ENCODE results near the gene EXOSC7.
"Not testable (repeated sequence)": the region's sequence is repeated elsewhere in the genome, so short reads cannot be mapped to it uniquely, and the experiment has no call there.

Gene EXOSC7

GRCh38 chr3:44981220-44981619 lies 5.2 kb downstream of the EXOSC7 start:
- TF ChIP-seq POLR2AphosphoS5 (IDR thresholded peaks at IDR 0.05; ENCODE audit: borderline replicate concordance, low read depth, low read length) (no peak), EZH2 (IDR thresholded peaks at IDR 0.05) (no peak), FOXP2 (optimal IDR thresholded peaks at IDR 0.05; ENCODE audit: control extremely low read depth, extremely low read length, insufficient read depth) (no peak)
- Histone ChIP-seq H3K9ac (ENCODE audit: insufficient read length) (no peak overlapping the region), H3K4me3 (no peak overlapping the region), H3K36me3 (ENCODE audit: insufficient read depth, low read length) (peaks cover 9% of the 10 kb centered on the region; the same call in 1 of the 2 replicates), H3K9me3 (ENCODE audit: low read depth, low read length) (no peaks in the 10 kb centered on the region), H3K27ac (no peak overlapping the region)
- no peak for DNase-seq (ENCODE audit: low read depth, low spot score)

GRCh38 chr3:44981751-44982150 lies 5.7 kb downstream of the EXOSC7 start:
- DNase-seq (ENCODE audit: low read depth, low spot score): no peak
- Histone ChIP-seq H3K36me3 (ENCODE audit: insufficient read depth, low read length) (peaks cover 9% of the 10 kb centered on the region; the same call in 1 of the 2 replicates), H3K27ac (no peak overlapping the region), H3K9me3 (ENCODE audit: low read depth, low read length) (no peaks in the 10 kb centered on the region), H3K4me3 (no peak overlapping the region), H3K9ac (ENCODE audit: insufficient read length) (no peak overlapping the region)
- TF ChIP-seq POLR2AphosphoS5 (IDR thresholded peaks at IDR 0.05; ENCODE audit: borderline replicate concordance, low read depth, low read length): no peak
- no peak for TF ChIP-seq EZH2 (IDR thresholded peaks at IDR 0.05)
- no peak for TF ChIP-seq FOXP2 (optimal IDR thresholded peaks at IDR 0.05; ENCODE audit: control extremely low read depth, extremely low read length, insufficient read depth)

GRCh38 chr3:44982817-44983216 lies 6.8 kb downstream of the EXOSC7 start:
- Histone ChIP-seq H3K9ac (ENCODE audit: insufficient read length) (no peak overlapping the region), H3K4me3 (no peak overlapping the region), H3K27ac (no peak overlapping the region), H3K9me3 (ENCODE audit: low read depth, low read length) (no peaks in the 10 kb centered on the region), H3K36me3 (ENCODE audit: insufficient read depth, low read length) (peaks cover 9% of the 10 kb centered on the region; the same call in 1 of the 2 replicates)
- TF ChIP-seq EZH2 (IDR thresholded peaks at IDR 0.05) (no peak), FOXP2 (optimal IDR thresholded peaks at IDR 0.05; ENCODE audit: control extremely low read depth, extremely low read length, insufficient read depth) (no peak), POLR2AphosphoS5 (IDR thresholded peaks at IDR 0.05; ENCODE audit: borderline replicate concordance, low read depth, low read length) (no peak)
- no peak for DNase-seq (ENCODE audit: low read depth, low spot score)

- no peak overlapping the region for H3K27ac ChIP-seq
- TF ChIP-seq POLR2AphosphoS5 (IDR thresholded peaks at IDR 0.05; ENCODE audit: borderline replicate concordance, low read depth, low read length) (no peak), FOXP2 (optimal IDR thresholded peaks at IDR 0.05; ENCODE audit: control extremely low read depth, extremely low read length, insufficient read depth) (no peak), EZH2 (IDR thresholded peaks at IDR 0.05) (no peak)
- H3K9ac ChIP-seq (ENCODE audit: insufficient read length): no peak overlapping the region
- H3K4me3 ChIP-seq: no peak overlapping the region
- peaks cover 9% of the 10 kb centered on the region; the same call in 1 of the 2 replicates for H3K36me3 ChIP-seq (ENCODE audit: insufficient read depth, low read length)
- DNase-seq (ENCODE audit: low read depth, low spot score): no peak
- H3K9me3 ChIP-seq (ENCODE audit: low read depth, low read length): no peaks in the 10 kb centered on the region
Measured at GRCh38 chr3:44983484-44983941, 7.5 kb downstream of the EXOSC7 start.

GRCh38 chr3:44984335-44984734 lies 8.3 kb downstream of the EXOSC7 start:
- Histone ChIP-seq H3K4me3 (no peak overlapping the region), H3K27ac (no peak overlapping the region), H3K9ac (ENCODE audit: insufficient read length) (no peak overlapping the region), H3K9me3 (ENCODE audit: low read depth, low read length) (no peaks in the 10 kb centered on the region), H3K36me3 (ENCODE audit: insufficient read depth, low read length) (peaks cover 9% of the 10 kb centered on the region; the same call in 1 of the 2 replicates)
- DNase-seq (ENCODE audit: low read depth, low spot score): no peak
- TF ChIP-seq POLR2AphosphoS5 (IDR thresholded peaks at IDR 0.05; ENCODE audit: borderline replicate concordance, low read depth, low read length): no peak
- no peak for TF ChIP-seq EZH2 (IDR thresholded peaks at IDR 0.05)
- no peak for TF ChIP-seq FOXP2 (optimal IDR thresholded peaks at IDR 0.05; ENCODE audit: control extremely low read depth, extremely low read length, insufficient read depth)

- not testable (repeated sequence) for H3K9me3 ChIP-seq (ENCODE audit: low read depth, low read length); DNase-seq (ENCODE audit: low read depth, low spot score); H3K4me3 ChIP-seq; H3K9ac ChIP-seq (ENCODE audit: insufficient read length); H3K27ac ChIP-seq
- peaks cover 24% of the 10 kb centered on the region; the same call in 1 of the 2 replicates for H3K36me3 ChIP-seq (ENCODE audit: insufficient read depth, low read length)
Measured at GRCh38 chr3:44986330-44986729, 10.3 kb downstream of the EXOSC7 start.

- H3K36me3 ChIP-seq (ENCODE audit: insufficient read depth, low read length): peaks cover 27% of the 10 kb centered on the region; the same call in 1 of the 2 replicates
- H3K9me3 ChIP-seq (ENCODE audit: low read depth, low read length): no peaks in the 10 kb centered on the region
- no peak for TF ChIP-seq FOXP2 (optimal IDR thresholded peaks at IDR 0.05; ENCODE audit: control extremely low read depth, extremely low read length, insufficient read depth)
- H3K27ac ChIP-seq: peak overlapping the region; percentile 46; the same call in 1 of the 2 replicates
- DNase-seq (ENCODE audit: low read depth, low spot score): no peak
- no peak overlapping the region for H3K9ac ChIP-seq (ENCODE audit: insufficient read length)
- H3K4me3 ChIP-seq: no peak overlapping the region
Measured at GRCh38 chr3:44987332-44987731, 11.3 kb downstream of the EXOSC7 start.

- Histone ChIP-seq H3K9ac (ENCODE audit: insufficient read length) (no peak overlapping the region), H3K36me3 (ENCODE audit: insufficient read depth, low read length) (peaks cover 30% of the 10 kb centered on the region; the same call in 1 of the 2 replicates), H3K27ac (peak overlapping the region; percentile 46; the same call in 1 of the 2 replicates), H3K9me3 (ENCODE audit: low read depth, low read length) (no peaks in the 10 kb centered on the region), H3K4me3 (no peak overlapping the region)
- DNase-seq (ENCODE audit: low read depth, low spot score): no peak
- TF ChIP-seq POLR2AphosphoS5 (IDR thresholded peaks at IDR 0.05; ENCODE audit: borderline replicate concordance, low read depth, low read length) (no peak), EZH2 (IDR thresholded peaks at IDR 0.05) (no peak), FOXP2 (optimal IDR thresholded peaks at IDR 0.05; ENCODE audit: control extremely low read depth, extremely low read length, insufficient read depth) (no peak)
Measured at GRCh38 chr3:44988073-44988472, 12.0 kb downstream of the EXOSC7 start.

- no peak for TF ChIP-seq FOXP2 (optimal IDR thresholded peaks at IDR 0.05; ENCODE audit: control extremely low read depth, extremely low read length, insufficient read depth)
- no peak for TF ChIP-seq POLR2AphosphoS5 (IDR thresholded peaks at IDR 0.05; ENCODE audit: borderline replicate concordance, low read depth, low read length)
- TF ChIP-seq EZH2 (IDR thresholded peaks at IDR 0.05): no peak
- Histone ChIP-seq H3K9ac (ENCODE audit: insufficient read length) (no peak overlapping the region), H3K27ac (no peak overlapping the region), H3K4me3 (no peak overlapping the region), H3K9me3 (ENCODE audit: low read depth, low read length) (no peaks in the 10 kb centered on the region), H3K36me3 (ENCODE audit: insufficient read depth, low read length) (peaks cover 34% of the 10 kb centered on the region; the same call in 1 of the 2 replicates)
- DNase-seq (ENCODE audit: low read depth, low spot score): no peak
Measured at GRCh38 chr3:44989141-44989540, 13.1 kb downstream of the EXOSC7 start.
